Vagina (tissue), 2 donors: ENCODE measurements around the gene ST6GAL1. TPM values are rescaled to one million over a fixed set of nuclear protein-coding genes. Genes with fewer than 3 reads are reported as not detected.

Source experiments
- DNase-seq, 2 donors: peaks; one replicate each; pipeline ENCODE4 v3.0.0-alpha.2; 2017; ENCODE audit errors: extremely low spot score in 2 of 2
- H3K27ac ChIP-seq: fragments of 200-600 bp; sonication (generic); one replicate; pipeline ENCODE4 v1.5.1; 2019
- H3K27me3 ChIP-seq: fragments of 200-600 bp; sonication (generic); one replicate; pipeline ENCODE4 v1.5.1; 2019
- H3K36me3 ChIP-seq, 2 donors: fragments of 200-600 bp; sonication (generic); one replicate each; pipeline ENCODE4 v1.5.1; 2017 to 2019
- H3K4me1 ChIP-seq: fragments of 200-600 bp; sonication (generic); one replicate; pipeline ENCODE4 v1.5.1; 2019
- H3K4me3 ChIP-seq, 2 donors: fragments of 200-600 bp; sonication (generic); 1 replicate in 1 of 2; 2 replicates in 1 of 2; pipeline ENCODE4 v1.5.1; 2016 to 2019
- H3K9me3 ChIP-seq: fragments of 200-600 bp; sonication (generic); one replicate; pipeline ENCODE4 v1.5.1; 2019
- POLR2A ChIP-seq, 2 donors: fragments of 450-650 bp; IDR thresholded peaks; one replicate each; pipeline ENCODE4 v1.6.1; 2017; ENCODE audit warnings: antibody characterized with exemption in 2 of 2, mild to moderate bottlenecking in 2 of 2, moderate library complexity in 2 of 2
- POLR2AphosphoS5 ChIP-seq, 2 donors: sonication (generic); formaldehyde crosslinking; IDR thresholded peaks; one replicate each; pipeline ENCODE4 v1.9.0; 2017; ENCODE audit warnings: antibody characterized with exemption in 2 of 2, mild to moderate bottlenecking in 2 of 2, low read depth in 1 of 2; ENCODE audit not compliant: insufficient read depth in 1 of 2
- intact Hi-C: fragments of 100-400 bp; cut with DNase I; formaldehyde crosslinking; loops from one replicate; pipeline ENCODE4 v1.15.1; 2023
- total RNA-seq: library from RNA; depleted of rRNA; stranded (reverse); fragments of >200 nt; gene quantifications from one replicate; pipeline ENCODE4 v1.2.3, GENCODE V29; 2016
- TF ChIP-seq, protein P1 (sequence below), 3 experiments: fragments of 450-650 bp in 2 of 3; fragments of 200-600 bp in 1 of 3; sonication (generic) in 1 of 3; IDR thresholded peaks; one replicate each; pipeline ENCODE4 v1.5.1; 2017 to 2019; ENCODE audit warnings: antibody characterized with exemption in 3 of 3, mild to moderate bottlenecking in 2 of 3, moderate library complexity in 2 of 3

Gene ST6GAL1
- total RNA-seq, 1 donor from 2014 or later, result 37.8 TPM

DNA sequence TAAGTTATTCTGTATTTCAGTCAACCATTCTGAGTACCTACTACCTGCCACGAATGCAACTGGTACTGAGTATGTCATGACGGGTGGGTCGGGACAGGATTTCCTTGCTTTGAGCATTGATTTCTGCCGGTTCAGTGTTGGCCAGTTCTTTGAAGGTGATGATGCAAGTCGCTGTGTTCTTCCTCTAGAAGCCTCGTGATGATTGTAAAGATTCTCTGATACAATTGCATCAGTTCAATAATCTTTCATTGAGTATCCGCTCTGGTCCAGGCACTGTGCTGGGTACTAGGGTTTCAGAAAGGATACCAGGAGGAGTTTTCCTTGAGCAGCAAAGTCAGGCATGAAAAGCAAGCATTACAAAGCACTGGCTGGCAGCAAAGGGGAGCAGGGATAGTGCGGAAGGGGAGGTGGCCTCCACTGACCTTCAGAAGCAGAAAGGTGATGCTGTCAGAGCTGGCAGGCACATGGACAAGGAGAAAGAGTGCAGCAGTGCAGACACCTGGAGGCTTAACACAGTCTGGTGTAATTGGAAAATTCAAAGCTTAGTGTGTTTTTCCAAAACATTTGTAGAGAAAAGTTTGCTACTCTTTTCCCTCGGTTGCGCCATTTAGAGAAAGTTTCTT, 108.9 kb downstream of the ST6GAL1 start:
- no peaks in the 10 kb centered on the region for H3K27me3 ChIP-seq
- H3K4me3 ChIP-seq, result no peak overlapping the region
- no peak for DNase-seq
- H3K27ac ChIP-seq, result no peak overlapping the region
- H3K9me3 ChIP-seq, result peaks cover 3% of the 10 kb centered on the region
- TF ChIP-seq, protein P1, sequence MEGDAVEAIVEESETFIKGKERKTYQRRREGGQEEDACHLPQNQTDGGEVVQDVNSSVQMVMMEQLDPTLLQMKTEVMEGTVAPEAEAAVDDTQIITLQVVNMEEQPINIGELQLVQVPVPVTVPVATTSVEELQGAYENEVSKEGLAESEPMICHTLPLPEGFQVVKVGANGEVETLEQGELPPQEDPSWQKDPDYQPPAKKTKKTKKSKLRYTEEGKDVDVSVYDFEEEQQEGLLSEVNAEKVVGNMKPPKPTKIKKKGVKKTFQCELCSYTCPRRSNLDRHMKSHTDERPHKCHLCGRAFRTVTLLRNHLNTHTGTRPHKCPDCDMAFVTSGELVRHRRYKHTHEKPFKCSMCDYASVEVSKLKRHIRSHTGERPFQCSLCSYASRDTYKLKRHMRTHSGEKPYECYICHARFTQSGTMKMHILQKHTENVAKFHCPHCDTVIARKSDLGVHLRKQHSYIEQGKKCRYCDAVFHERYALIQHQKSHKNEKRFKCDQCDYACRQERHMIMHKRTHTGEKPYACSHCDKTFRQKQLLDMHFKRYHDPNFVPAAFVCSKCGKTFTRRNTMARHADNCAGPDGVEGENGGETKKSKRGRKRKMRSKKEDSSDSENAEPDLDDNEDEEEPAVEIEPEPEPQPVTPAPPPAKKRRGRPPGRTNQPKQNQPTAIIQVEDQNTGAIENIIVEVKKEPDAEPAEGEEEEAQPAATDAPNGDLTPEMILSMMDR (IDR thresholded peaks at IDR 0.05), result no peak
- no peak for TF ChIP-seq POLR2A (IDR thresholded peaks at IDR 0.05)
- TF ChIP-seq POLR2AphosphoS5 (IDR thresholded peaks at IDR 0.05; ENCODE audit: insufficient read depth in 1 of 2, low read depth in 1 of 2), result no peak
- no peaks in the 10 kb centered on the region for H3K36me3 ChIP-seq
- peaks cover 8% of the 10 kb centered on the region for H3K4me1 ChIP-seq
- intact Hi-C loops, result no loop called here

DNA sequence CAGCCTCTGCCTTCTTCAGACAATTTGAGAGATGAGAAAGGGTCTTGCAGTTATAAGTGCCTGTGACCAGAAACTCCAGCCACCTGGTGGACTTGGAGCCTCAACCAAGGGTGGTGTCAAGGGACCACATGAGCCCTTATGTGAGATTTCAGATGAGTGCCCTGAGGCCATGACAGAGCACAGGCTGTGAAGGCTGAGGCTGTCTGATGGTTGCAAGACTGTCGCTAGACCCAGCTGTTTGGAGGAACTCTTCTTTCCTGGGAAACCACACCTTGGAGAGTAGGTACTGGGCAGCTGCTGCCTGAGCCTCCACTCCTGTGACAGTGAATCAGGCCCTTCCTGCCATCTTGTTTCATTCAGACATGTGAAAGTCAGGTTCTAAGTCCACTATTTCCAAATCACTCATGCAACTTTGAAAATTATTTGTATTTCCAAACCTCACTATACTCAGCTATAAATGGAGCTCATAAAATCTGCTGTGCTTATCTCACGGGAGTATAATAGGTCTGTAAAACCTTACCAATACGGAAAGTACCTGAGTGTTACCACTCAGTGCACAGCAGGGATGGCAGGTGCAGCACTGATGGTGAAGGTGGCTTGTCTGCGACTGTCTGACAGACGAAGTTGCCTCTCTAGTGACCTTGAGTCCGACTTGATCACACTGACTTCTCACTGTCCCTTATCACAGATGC, 109.5 kb downstream of the ST6GAL1 start:
- Histone ChIP-seq H3K27me3 (no peaks in the 10 kb centered on the region), H3K27ac (no peak overlapping the region), H3K4me3 (no peak overlapping the region), H3K9me3 (peaks cover 3% of the 10 kb centered on the region), H3K4me1 (peaks cover 8% of the 10 kb centered on the region), H3K36me3 (no peaks in the 10 kb centered on the region)
- intact Hi-C loops, result no loop called here
- no peak for DNase-seq
- no peak for TF ChIP-seq POLR2A (IDR thresholded peaks at IDR 0.05)
- TF ChIP-seq POLR2AphosphoS5 (IDR thresholded peaks at IDR 0.05; ENCODE audit: insufficient read depth in 1 of 2, low read depth in 1 of 2), result no peak
- TF ChIP-seq, protein P1 (IDR thresholded peaks at IDR 0.05), result no peak

DNA sequence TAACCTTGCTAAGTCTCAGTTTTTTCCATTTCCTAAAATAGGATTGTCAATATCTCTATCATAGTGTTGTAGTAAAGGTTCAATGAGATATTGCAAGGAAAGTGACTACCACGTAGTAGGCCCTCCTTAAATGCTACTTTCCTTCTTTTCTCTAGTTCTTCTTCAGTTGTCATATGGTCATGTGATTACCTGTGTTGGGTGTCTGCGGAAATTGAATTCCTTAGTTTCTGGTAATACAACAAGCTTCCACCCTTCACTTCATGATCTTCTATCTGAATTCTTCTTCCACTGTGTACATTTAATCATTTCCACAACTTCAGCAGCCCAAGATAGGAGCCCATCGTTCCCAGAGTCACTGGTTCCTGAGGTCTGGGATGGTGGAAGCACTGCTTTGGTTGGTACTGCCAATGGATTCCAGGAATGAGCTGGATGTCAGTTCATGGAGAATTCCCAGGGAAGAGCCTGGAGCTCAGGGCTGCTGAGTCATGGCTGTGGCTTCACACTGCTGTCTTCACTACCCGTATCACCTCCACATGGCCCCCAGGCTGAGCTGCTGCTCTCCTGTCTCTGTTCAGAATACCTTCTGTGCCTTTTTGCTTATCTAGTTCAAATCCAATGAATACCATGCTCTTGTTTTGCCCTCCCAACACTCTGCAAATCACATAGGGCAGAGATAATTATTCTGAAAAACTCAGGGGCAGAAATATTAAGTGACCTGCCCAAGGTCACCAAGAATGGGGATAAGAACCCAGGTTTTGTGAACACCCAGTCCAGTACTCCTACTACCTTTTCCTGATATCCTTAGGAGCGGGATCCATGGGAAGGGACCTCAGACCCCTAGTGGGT, 110.4 kb downstream of the ST6GAL1 start:
- H3K4me3 ChIP-seq, result no peak overlapping the region
- peaks cover 3% of the 10 kb centered on the region for H3K9me3 ChIP-seq
- H3K4me1 ChIP-seq, result peaks cover 8% of the 10 kb centered on the region
- intact Hi-C loops, result no loop called here
- DNase-seq, result no peak
- TF ChIP-seq POLR2A (IDR thresholded peaks at IDR 0.05), result no peak
- TF ChIP-seq POLR2AphosphoS5 (IDR thresholded peaks at IDR 0.05; ENCODE audit: insufficient read depth in 1 of 2, low read depth in 1 of 2), result no peak
- TF ChIP-seq, protein P1 (IDR thresholded peaks at IDR 0.05), result no peak
- no peak overlapping the region for H3K27ac ChIP-seq
- H3K36me3 ChIP-seq, result no peaks in the 10 kb centered on the region
- no peaks in the 10 kb centered on the region for H3K27me3 ChIP-seq

DNA sequence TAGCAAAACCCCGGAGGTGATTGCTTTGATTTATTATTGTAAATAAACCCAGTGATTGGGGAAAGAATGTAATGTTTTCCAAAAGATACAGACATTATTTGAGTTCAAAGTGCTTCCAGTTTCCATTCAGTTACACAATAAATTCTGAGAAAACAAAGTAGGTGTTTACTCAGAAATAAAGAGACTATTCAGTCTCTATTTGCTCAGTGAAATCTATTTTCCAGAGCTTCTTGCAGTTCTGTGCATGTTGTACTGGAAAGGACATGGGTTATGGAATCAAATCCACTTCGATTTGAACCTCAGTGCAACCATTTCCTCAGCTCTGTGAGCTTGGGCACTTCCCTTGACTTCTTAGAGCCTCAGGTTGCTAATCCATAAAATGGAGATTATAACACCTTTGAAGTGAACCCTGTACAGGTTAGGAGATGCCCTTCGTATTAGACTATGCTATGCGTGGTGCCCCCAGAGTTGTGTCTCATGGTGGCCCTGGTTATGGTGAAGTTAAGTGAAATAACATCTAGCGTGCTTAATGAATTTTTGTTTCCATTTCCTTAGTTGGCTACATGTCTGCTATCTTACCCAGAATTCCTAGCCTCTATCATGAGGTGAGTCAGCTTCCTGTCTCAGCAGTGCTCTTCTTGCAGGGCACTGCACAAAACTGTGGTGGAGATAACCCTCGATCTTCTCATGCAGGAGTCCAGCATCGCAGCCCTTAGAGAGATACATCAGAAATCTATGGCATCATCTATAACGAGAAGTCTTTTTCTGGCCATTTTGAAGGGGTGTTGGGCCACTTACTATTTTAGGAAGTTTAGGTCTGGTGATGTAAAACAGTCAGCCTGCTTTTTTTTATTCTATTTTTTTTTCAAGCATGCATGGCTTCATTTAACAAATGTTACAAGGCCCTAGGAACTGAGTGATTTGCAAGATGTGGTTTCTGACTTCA, 111.3 kb downstream of the ST6GAL1 start:
- Histone ChIP-seq H3K36me3 (no peaks in the 10 kb centered on the region), H3K9me3 (no peaks in the 10 kb centered on the region), H3K4me1 (peaks cover 8% of the 10 kb centered on the region), H3K27me3 (no peaks in the 10 kb centered on the region), H3K27ac (no peak overlapping the region), H3K4me3 (no peak overlapping the region)
- TF ChIP-seq POLR2A (IDR thresholded peaks at IDR 0.05) (no peak), POLR2AphosphoS5 (IDR thresholded peaks at IDR 0.05; ENCODE audit: insufficient read depth in 1 of 2, low read depth in 1 of 2) (no peak)
- TF ChIP-seq, protein P1 (IDR thresholded peaks at IDR 0.05), result no peak
- DNase-seq, result peak in 1 of 2 donors; percentile 49
- intact Hi-C loops, result no loop called here
